OCI-LY7 (cell line): ENCODE results near the gene SLC29A1. TPM values are rescaled to one million over a fixed set of nuclear protein-coding genes. Genes with fewer than 3 reads are reported as not detected.

Experiments
- BruUV-seq: library from RNA; stranded (reverse); fragments of 400-500 nt; replicated peaks from 2 replicates; lab custom pipeline; 2021; lab: Mats Ljungman, UMichigan
- CTCF ChIA-PET: fragments of 300-600 bp; sonication (Branson Sonifier 250); formaldehyde crosslinking; loops from one replicate; lab custom pipeline; 2022; ENCODE audit warnings: antibody characterized with exemption; ENCODE audit not compliant: unreplicated experiment; lab: Charles Lee
- POLR2A ChIA-PET: fragments of 300-600 bp; sonication (Branson Sonifier 250); formaldehyde crosslinking; loops from one replicate; lab custom pipeline; 2022; ENCODE audit warnings: antibody characterized with exemption; lab: Charles Lee
- DNase-seq: peaks from one replicate; pipeline ENCODE4 v3.0.0-alpha.2; 2015; ENCODE audit warnings: low spot score
- H2AFZ ChIP-seq: fragments of 200-600 bp; sonication (generic), shearing (Covaris generic); 2 replicates; pipeline ENCODE4 v1.6.1; 2014; ENCODE audit warnings: mild to moderate bottlenecking, antibody characterized with exemption, low read length, moderate library complexity
- H3K27ac ChIP-seq: fragments of 200-600 bp; sonication (generic); 2 replicates; pipeline ENCODE4 v1.5.1; 2014; ENCODE audit warnings: mixed run types, low read depth, mild to moderate bottlenecking, moderate library complexity, low read length, inconsistent platforms; ENCODE audit not compliant: poor library complexity, severe bottlenecking
- H3K36me3 ChIP-seq: fragments of 200-600 bp; sonication (generic); 2 replicates; pipeline ENCODE4 v1.6.1; 2014; ENCODE audit warnings: mild to moderate bottlenecking, antibody characterized with exemption, low read length, moderate library complexity, mixed read lengths; ENCODE audit not compliant: insufficient read depth
- H3K4me1 ChIP-seq: fragments of 200-600 bp; sonication (generic); 2 replicates; pipeline ENCODE4 v1.5.1; 2014; ENCODE audit warnings: mild to moderate bottlenecking, low read length; ENCODE audit not compliant: insufficient read depth, poor library complexity, severe bottlenecking
- H3K4me2 ChIP-seq: fragments of 200-600 bp; sonication (generic); 2 replicates; pipeline ENCODE4 v1.6.1; 2014; ENCODE audit warnings: mild to moderate bottlenecking, low read length
- H3K4me3 ChIP-seq: fragments of 200-600 bp; sonication (generic); 2 replicates; pipeline ENCODE4 v1.5.1; 2014; ENCODE audit warnings: mild to moderate bottlenecking, low read depth, low read length; ENCODE audit not compliant: poor library complexity, severe bottlenecking
- H3K79me2 ChIP-seq: fragments of 200-600 bp; sonication (generic); 2 replicates; pipeline ENCODE4 v1.6.1; 2016; ENCODE audit warnings: low read depth, mild to moderate bottlenecking, low read length, moderate library complexity, mixed read lengths; ENCODE audit not compliant: insufficient read depth
- H3K9me2 ChIP-seq: fragments of 200-600 bp; sonication (generic); 2 replicates; pipeline ENCODE4 v1.6.1; 2016; ENCODE audit warnings: mild to moderate bottlenecking, low read length, mixed read lengths; ENCODE audit not compliant: insufficient read depth
- H3K9me3 ChIP-seq: fragments of 200-600 bp; sonication (generic); 2 replicates; pipeline ENCODE4 v1.6.1; 2014; ENCODE audit warnings: mild to moderate bottlenecking, mixed run types, low read length, mixed read lengths
- H4K20me1 ChIP-seq: fragments of 200-600 bp; sonication (generic); 2 replicates; pipeline ENCODE4 v1.6.1; 2014; ENCODE audit warnings: mild to moderate bottlenecking, antibody characterized with exemption, low read length, moderate library complexity, mixed read lengths; ENCODE audit not compliant: insufficient read depth
- CTCF ChIP-seq: fragments of 200-600 bp; sonication (generic); conservative IDR thresholded peaks from 2 replicates; pipeline ENCODE4 v1.5.1; 2014; ENCODE audit warnings: mild to moderate bottlenecking, antibody characterized with exemption, low read length, moderate library complexity, mixed read lengths
- EZH2phosphoT487 ChIP-seq: fragments of 200-600 bp; sonication (generic); IDR thresholded peaks from 2 replicates; pipeline ENCODE4 v1.6.1; 2018; ENCODE audit warnings: low read depth, borderline replicate concordance, mild to moderate bottlenecking, mixed run types, antibody characterized with exemption, low read length, moderate library complexity, mixed read lengths
- intact Hi-C: fragments of 100-400 bp; cut with micrococcal nuclease; formaldehyde crosslinking; loops from one replicate; pipeline ENCODE4 v1.10.0; 2022; ENCODE audit not compliant: unreplicated experiment
- total RNA-seq, 2 experiments: library from RNA; depleted of rRNA in 1 of 2; stranded (reverse); fragments of >200 nt in 1 of 2; shearing (Covaris generic) in 1 of 2; gene quantifications; 2 replicates each; pipeline ENCODE4 v1.2.3, GENCODE V29; 2014 to 2022

Gene SLC29A1
- total RNA-seq, 2 experiments from 2014 or later: 52.6 to 64.6 TPM

GRCh38 chr6:44201638-44202303, 21.6 kb upstream of the SLC29A1 start:
- ChIA-PET CTCF (no interaction called here), POLR2A (no interaction called here)
- no TSS peak for BruUV-seq
- H2AFZ ChIP-seq: no peak overlapping the region
- H3K4me2 ChIP-seq: no peak overlapping the region
- no peaks in the 10 kb centered on the region for H4K20me1 ChIP-seq
- intact Hi-C loops: no loop called here
- TF ChIP-seq EZH2phosphoT487 (no peak), CTCF (no peak)
- H3K27ac ChIP-seq: no peak overlapping the region
- H3K4me1 ChIP-seq: peaks cover 6% of the 10 kb centered on the region
- no peak for DNase-seq
- no peaks in the 10 kb centered on the region for H3K79me2 ChIP-seq
- no peak overlapping the region for H3K4me3 ChIP-seq
- no peaks in the 10 kb centered on the region for H3K9me3 ChIP-seq
- H3K9me2 ChIP-seq: no peaks in the 10 kb centered on the region
- H3K36me3 ChIP-seq: no peaks in the 10 kb centered on the region

- BruUV-seq: no TSS peak
- POLR2A ChIA-PET: no interaction called here
- Histone ChIP-seq H3K9me2 (no peaks in the 10 kb centered on the region), H3K4me1 (peaks cover 9% of the 10 kb centered on the region), H4K20me1 (no peaks in the 10 kb centered on the region), H3K9me3 (no peaks in the 10 kb centered on the region), H2AFZ (no peak overlapping the region), H3K4me2 (no peak overlapping the region), H3K27ac (no peak overlapping the region), H3K79me2 (no peaks in the 10 kb centered on the region), H3K36me3 (no peaks in the 10 kb centered on the region), H3K4me3 (no peak overlapping the region)
- CTCF ChIA-PET: interaction anchor here (0.6 kb wide), 1 partner anchor 102 kb away, joined by 5 read pairs; no protein-coding TSS in a partner anchor
- intact Hi-C loops: no loop called here
- TF ChIP-seq CTCF: no peak
- TF ChIP-seq EZH2phosphoT487: no peak
- no peak for DNase-seq
These were observed 20.9 kb upstream of the SLC29A1 start for GRCh38 chr6:44202332-44202971.
